CD4-positive, alpha-beta T cell treated with Interleukin-21 for 1 hour (primary cell): ENCODE data around the gene TESK2.
"Not testable (repeated sequence)": the region's sequence is repeated elsewhere in the genome, so short reads cannot be mapped to it uniquely, and the experiment has no call there.

Experiments used
- DNase-seq: peaks from one replicate; pipeline ENCODE4 v3.0.0-alpha.2; 2020

The TESK2 gene

GRCh38 chr1:45473302-45473701 lies 17.7 kb downstream of the TESK2 start:
- DNase-seq = no peak

GRCh38 chr1:45470306-45470798 lies 20.6 kb downstream of the TESK2 start:
- no peak for DNase-seq

- DNase-seq = not testable (repeated sequence)
Measured at GRCh38 chr1:45467353-45467752, 23.6 kb downstream of the TESK2 start.

DNA sequence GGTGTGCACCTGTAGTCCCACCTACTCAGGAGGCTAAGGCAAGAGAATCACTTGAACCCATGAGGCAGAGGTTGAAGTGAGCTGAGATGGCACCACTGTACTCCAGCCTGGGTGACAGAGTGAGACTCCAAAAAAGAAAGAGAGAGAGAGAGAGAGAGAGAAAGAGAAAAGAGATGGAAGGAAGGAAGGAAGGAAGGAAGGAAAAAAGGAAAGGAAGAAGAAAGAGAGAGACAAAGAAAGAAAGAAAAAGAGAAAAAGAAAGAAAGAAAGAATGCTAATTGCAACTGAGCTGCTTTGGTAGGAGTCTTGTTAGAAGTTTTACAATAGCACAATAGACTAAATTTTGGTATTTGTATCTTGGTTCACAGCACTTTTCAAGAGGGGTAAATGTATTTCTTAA lies 25.7 kb downstream of the TESK2 start:
- no peak for DNase-seq

GRCh38 chr1:45458894-45459293 lies 32.1 kb downstream of the TESK2 start:
- DNase-seq = no peak

DNA sequence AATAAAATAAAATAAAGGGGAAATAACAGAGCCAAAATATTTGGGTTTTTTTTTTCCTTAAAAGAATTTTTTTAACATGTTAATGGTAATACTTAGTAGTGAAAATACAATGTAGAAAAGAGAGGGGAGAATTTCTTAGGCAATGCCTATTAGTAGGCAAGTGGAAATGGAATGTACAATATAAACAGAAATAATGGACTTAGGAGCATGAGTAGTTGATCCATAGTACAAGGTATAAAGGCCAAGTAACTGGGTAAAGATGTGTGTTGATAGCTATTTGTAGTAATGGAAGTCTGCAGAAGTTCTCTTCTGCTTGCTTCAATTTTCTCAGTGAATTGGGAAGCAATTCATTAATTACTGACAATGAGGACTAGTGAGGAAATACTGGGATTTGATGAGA lies 34.4 kb downstream of the TESK2 start:
- no peak for DNase-seq

GRCh38 chr1:45455162-45455561 lies 35.8 kb downstream of the TESK2 start:
- no peak for DNase-seq

DNA sequence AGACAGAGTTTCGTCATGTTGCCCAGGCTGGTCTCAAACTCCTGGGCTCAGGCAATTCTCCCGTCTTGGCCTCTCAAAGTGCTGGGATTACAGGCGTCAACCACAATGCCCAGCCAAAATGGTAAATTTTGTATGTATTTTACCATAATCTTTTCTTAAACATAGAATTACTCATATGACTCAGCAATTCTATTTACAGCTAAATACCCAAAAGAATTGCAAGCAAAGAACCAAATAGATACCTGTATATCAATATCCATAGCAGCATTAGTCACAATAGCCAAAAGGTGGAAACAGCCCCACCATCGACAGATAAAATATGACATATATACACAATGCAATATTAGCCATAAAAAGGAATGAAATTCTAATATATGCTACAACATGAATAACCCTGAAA lies 36.5 kb downstream of the TESK2 start:
- DNase-seq = no peak

DNA sequence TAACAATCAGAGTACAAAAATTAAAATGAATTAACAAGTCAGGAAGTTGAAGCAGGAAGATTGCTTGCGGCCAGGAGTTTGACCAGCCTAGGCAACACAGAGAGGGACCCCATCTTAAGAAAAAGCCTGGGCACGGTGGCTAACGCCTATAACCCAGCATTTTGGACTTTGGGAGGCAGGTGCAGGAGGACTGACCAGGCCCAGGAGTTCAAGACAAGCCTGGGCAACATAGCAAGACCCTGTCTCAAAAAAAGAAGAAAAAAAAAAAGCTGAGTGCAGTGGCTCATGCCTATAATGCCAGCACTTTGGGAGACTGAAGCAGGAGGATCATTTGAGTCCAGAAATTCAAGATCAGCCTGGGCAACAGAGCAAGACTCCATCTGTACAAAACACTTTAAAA lies 38.5 kb downstream of the TESK2 start:
- DNase-seq = no peak

DNA sequence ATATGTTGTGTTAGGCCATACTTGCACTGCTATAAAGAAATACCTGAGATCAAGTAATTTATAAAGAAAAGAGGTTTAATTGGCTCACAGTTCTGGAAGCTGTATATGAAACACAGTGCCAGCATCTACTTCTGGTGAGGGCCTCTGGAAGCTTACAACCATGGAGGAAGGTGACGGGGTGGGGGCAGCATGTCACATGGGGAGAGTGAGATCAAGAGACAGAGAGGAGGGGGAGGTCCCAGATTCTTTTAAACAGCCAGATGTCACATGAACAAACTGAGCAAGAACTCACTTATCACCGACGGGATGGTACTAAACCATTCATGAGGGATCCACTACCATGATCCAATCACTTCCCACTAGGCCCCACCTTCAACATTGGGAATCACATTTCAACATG lies 42.6 kb downstream of the TESK2 start:
- no peak for DNase-seq

DNA sequence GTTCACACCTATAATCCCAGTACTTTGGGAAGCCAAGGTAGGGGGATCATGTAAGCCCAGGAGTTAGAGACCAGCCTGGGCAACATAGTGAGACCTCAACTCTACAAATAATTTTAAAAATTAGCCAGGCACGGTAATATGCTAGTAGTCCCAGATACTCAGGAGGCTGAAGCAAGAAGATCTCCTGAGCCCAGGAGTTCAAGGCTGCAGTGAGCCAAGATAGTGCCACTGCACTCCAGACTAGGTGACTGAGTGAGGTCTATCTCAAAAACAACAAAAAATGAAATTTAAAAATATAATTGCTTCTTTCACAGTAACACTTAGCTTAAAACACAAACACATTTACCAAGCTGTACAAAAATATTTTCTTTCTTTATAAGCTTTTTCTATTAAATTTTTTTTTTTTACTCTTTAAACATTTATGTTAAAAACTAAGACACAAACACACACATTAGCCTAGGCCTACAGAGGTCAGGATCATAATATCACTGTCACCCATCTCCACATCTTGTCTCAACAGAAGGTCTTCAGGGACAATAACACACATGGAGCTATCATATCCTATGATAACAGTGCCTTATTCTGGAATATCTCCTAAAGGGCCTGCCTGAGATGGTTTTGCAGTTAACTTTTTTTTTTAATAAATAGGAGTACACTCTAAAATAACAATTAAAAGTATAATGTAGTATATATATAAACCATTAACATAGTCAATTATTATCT lies 43.9 kb downstream of the TESK2 start:
- no peak for DNase-seq

DNA sequence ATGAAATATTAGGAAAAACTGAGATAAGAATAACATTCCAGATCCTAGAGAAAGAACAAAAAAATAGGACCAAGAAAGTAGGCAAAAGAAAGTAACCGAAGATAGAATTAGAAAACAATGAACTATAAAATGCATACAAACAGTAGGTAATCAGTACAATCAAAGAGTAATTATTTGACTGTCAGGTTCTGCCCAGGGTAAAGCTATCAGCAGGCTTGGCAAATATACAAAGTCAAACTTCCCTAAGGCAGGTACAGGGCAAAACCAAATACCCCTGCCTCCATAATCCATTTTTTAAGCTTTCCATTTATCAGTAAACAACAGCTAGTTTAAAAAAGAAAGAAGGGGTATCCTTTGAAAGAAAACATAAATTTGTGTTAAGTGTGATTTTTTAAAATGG lies 44.4 kb downstream of the TESK2 start:
- no peak for DNase-seq

DNA sequence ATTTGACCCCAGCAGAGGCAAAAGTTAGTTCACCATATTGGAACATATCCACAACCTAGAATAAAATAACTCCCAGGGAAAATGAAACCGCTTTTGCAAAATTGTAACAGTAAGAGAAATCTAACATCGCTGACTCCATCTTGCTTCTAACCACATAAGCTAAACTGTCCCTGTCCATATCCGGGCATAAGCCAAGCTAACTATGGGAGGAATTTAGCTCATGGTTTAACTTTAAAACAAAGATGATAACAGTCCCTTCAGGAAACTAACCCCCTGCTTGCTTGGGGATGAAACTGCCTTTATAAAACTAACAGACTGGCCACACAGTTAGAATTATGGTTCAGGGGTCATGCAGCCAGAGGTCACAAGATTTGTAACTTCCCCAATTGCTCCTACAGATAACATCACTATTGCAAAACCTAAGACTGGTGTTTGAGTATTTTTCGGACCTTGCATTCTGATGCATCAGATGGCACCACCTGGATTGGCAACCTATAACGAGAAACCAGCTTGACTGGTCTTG lies 46.3 kb downstream of the TESK2 start:
- no peak for DNase-seq

DNA sequence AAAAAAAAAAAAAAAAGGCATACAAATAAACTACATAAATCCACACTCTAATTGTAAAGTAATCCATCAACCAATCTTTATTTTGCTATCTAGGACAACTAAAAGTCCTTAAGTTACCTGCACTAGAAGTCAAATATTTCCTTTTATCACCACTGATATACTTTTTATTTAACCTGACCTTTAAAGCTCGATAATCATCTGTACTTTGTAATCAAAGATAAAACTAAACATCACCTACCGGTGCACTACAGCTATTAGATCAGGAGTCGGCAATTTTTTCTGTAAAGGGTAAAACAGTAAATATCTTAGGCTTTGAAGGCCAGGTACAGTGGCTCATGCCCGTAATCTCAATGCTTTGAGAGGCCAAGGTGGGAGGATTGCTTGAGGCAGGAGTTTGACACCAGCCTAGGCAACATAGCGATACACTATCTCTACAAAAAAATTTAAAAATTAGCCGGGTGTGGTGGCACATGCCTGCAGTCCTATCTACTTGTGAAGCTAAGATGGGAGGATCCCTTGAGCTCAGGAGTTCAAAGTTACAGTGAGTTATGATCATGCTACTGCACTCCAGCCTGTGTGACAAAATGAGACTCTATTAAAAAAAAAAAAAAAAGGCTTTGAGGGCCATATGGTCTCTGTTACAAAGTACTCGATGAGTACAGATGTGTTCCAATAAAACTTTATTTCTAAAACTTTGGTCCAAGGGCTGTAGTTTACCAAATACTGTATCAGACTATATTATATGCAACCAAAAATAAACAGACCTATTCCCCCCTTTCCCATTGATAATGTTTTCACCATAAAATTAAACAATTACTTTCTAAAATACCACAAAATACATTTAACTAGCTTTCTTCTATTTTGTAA lies 47.1 kb downstream of the TESK2 start:
- DNase-seq = no peak

DNA sequence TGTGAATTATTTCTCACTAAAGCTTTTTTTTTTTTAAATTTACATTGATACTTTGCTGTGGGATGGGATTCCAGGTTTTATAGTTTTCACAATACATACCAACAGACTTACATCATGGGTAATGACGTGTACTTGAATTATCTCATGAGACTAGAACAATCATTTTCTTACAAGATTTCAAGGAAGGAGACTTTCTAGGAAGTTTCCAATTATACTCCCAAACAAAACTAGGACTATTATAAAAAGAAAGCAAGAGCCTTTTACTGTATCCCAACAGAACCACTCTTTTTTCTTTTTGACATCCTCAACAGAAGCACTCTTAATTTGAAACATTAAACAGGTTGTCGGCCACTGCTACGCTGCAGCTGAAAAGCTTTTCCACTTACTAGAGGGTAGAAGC lies 48.7 kb downstream of the TESK2 start:
- no peak for DNase-seq

DNA sequence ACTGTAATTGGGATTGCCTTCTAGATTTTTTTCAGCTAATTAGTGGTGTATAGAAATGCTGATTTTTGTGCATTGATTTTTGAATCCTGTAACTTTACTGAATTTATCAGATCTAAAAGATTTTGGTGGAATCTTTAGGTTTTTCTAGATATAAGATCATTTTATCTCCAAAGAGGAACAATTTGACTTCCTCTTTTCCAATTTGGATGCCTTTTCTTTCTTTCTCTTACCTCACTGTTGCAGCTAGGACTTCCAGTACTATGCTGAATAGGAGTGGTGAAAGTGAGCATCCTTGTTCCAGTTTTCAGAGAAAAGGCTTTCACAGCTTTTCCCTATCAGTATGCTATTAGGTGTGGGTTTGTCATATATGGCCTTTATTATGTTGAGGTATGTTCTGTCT lies 53.6 kb downstream of the TESK2 start:
- DNase-seq = no peak

DNA sequence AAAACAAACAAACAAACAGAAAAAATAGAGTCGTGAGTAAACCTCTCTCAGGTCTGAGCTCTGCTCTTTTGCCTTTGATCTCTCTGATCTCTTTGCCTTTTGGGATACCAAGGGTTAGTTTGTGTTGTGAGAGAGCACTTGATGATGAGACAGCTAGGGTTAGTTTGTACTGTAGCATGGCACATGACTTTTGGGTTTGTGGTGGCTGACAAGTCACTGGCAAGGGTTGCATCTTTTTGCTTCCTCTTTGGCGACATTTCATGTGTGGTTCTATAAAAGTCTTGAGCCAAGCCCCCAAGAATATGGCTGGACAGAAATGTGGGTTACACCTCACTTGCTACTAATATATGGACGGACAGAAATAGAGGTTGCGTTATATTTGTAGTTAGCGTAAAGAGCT lies 60.5 kb downstream of the TESK2 start:
- DNase-seq = no peak

DNA sequence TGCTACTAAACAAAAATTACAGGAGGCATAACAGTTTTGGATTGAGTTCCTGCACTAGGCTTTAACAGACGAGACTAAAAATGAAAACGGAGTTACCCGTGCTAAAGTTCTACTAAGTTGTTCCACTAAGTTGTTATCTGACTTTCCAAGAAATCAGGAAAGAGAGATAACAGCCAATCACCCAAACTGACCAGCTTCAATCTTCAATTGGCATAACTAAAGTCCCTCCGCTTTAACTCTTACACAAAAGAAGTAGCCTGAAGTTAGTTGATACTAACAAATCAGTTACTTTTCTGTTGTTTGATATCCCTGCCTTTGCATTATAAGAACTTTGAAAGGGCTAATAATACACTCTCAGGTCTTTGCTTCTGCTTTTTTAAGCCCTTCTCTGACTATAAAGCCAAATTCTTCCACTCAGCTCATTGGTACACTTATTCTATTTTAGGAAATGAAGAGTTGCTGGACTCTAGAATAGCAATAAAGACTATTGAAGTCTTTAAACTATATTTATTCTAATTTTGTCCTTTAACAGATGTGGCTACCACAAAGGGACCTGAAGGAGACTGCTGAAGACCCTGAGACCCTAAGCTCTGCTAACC lies 61.3 kb downstream of the TESK2 start:
- no peak for DNase-seq

- no peak for DNase-seq
Measured at GRCh38 chr1:45423906-45424678, 66.9 kb downstream of the TESK2 start.

- DNase-seq = no peak
Measured at GRCh38 chr1:45421935-45422334, 69.0 kb downstream of the TESK2 start.

DNA sequence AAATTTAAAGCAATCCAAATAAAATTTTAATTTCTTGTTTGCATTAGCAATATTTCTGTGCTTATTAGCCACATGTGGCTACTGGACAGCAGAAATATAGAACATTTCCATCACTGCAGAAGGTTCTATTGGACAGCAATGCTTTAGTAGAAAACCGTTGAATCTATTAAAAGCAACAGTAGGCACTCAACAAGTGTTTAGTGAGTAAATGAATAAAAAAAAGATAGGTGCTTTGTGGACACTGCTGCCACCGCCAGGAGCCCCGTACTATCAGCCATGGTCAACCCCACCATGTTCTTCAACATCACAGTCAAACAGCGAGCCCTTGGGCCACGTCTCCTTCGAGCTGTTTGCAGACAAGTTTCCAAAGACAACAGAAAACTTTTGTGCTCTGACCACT lies 76.2 kb downstream of the TESK2 start:
- no peak for DNase-seq

DNA sequence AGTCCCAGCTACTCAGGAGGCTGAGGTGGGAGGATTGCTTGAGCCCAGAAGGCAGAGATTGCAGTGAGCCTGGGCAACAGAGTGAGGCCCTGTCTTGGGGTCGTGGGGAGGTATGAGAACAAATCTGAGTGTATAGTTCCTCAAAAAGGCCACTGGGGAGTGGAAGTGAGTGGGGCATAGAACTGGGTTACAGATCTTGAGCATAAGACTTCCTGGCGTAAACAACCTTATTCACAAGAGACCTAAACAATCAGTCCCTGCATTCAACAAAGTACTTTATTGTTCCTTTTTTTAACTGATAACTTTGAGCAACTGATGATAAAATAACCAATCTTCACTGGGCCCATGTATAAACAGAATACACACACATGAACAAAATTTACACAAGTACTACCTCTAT lies 78.1 kb downstream of the TESK2 start:
- DNase-seq = no peak

DNA sequence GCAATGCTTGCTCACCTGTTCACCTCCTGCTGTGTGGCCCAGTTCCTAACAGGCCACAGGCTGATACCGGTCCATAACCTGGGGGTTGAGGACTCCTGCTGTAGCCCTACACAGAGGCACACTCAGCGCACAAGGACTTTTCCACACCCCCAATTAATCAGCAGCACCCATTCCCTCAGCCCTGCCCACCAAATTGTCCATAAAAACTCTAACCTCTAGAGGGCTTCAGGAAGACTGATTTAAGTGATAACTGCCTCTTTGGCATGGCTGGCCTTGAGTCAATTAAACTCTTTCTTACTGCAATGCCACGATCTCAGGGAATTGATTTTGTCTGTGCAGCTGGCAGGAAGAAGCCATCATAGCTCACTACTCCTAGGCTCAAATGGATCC lies 79.5 kb downstream of the TESK2 start:
- no peak for DNase-seq
